Endothelial cell of umbilical vein (primary cell): ENCODE data around the gene EFNB3. TPM values are rescaled to one million over a fixed set of nuclear protein-coding genes. Genes with fewer than 3 reads are reported as not detected.

ENCODE experiments used
- BruUV-seq: library from RNA; stranded (reverse); fragments of 400-500 nt; replicated peaks from 2 replicates; lab custom pipeline; 2021; lab: Mats Ljungman, UMichigan
- CTCF ChIA-PET: fragments of 300-600, 350-600 bp; sonication (Branson Sonifier 250); formaldehyde crosslinking; loops from one replicate; lab custom pipeline; 2021; ENCODE audit warnings: antibody characterized with exemption, inconsistent platforms; lab: Charles Lee
- POLR2A ChIA-PET: fragments of 300-600, 350-600 bp; sonication (Branson Sonifier 250); formaldehyde crosslinking; loops from one replicate; lab custom pipeline; 2021; ENCODE audit warnings: antibody characterized with exemption, inconsistent platforms; lab: Charles Lee
- DNase-seq: peaks from one replicate; pipeline ENCODE4 v3.0.0-alpha.2; 2011; ENCODE audit warnings: low read depth, low spot score
- FAIRE-seq: peaks from 2 replicates; lab custom pipeline; 2011; peaks lifted over from hg19 to GRCh38; lab: Jason Lieb, UNC
- H2AFZ ChIP-seq: 2 replicates; pipeline ENCODE4 v1.6.0; 2012; ENCODE audit warnings: low read depth, low read length, control low read depth, inconsistent platforms
- H3K27ac ChIP-seq: 2 replicates; pipeline ENCODE4 v1.5.1; 2011; ENCODE audit warnings: low read depth, mild to moderate bottlenecking, control low read depth, low read length, moderate library complexity; ENCODE audit not compliant: insufficient read depth
- H3K27me3 ChIP-seq, 2 experiments: 2 replicates each; pipeline versions ENCODE4 v1.6.0 to v1.6.1; 2011; ENCODE audit warnings: low read length in 2 of 2, mixed read lengths in 1 of 2; ENCODE audit not compliant: control insufficient read depth in 2 of 2, insufficient read depth in 2 of 2
- H3K36me3 ChIP-seq, 2 experiments: 2 replicates in 1 of 2; 3 replicates in 1 of 2; pipeline ENCODE4 v1.5.1; 2011; ENCODE audit warnings: low read length in 2 of 2, mild to moderate bottlenecking in 1 of 2, moderate library complexity in 1 of 2; ENCODE audit not compliant: control insufficient read depth in 2 of 2, insufficient read depth in 2 of 2; ENCODE audit errors: extremely low read depth in 1 of 2
- H3K4me1 ChIP-seq: 3 replicates; pipeline ENCODE4 v1.5.1; 2011; ENCODE audit warnings: mild to moderate bottlenecking, low read length; ENCODE audit not compliant: control insufficient read depth, insufficient read depth; ENCODE audit errors: extremely low read depth
- H3K4me2 ChIP-seq: 2 replicates; pipeline ENCODE4 v1.6.1; 2011; ENCODE audit warnings: low read length, control low read depth, mixed read lengths; ENCODE audit not compliant: insufficient read depth
- H3K4me3 ChIP-seq, 3 experiments: fragments of 200-600 bp in 1 of 3; sonication (generic), shearing (Covaris generic) in 1 of 3; replicated peaks in 1 of 3; 2 replicates each; pipeline ENCODE4 v1.5.1; 2011 to 2016; ENCODE audit warnings: control low read depth in 3 of 3, low read length in 3 of 3, mild to moderate bottlenecking in 2 of 3, inconsistent platforms in 1 of 3, low read depth in 1 of 3, moderate library complexity in 1 of 3; ENCODE audit not compliant: insufficient read depth in 1 of 3
- H3K79me2 ChIP-seq: 2 replicates; pipeline ENCODE4 v1.6.0; 2012; ENCODE audit warnings: low read length, inconsistent platforms; ENCODE audit not compliant: control insufficient read depth, insufficient read depth
- H3K9ac ChIP-seq: replicated peaks from 2 replicates; pipeline ENCODE3; 2011; ENCODE audit warnings: low read length, control low read depth; ENCODE audit not compliant: insufficient read depth; ENCODE audit errors: extremely low read depth
- H3K9me1 ChIP-seq: replicated peaks from 3 replicates; pipeline ENCODE4 v1.6.0; 2011; ENCODE audit warnings: mild to moderate bottlenecking, low read length; ENCODE audit not compliant: control insufficient read depth, insufficient read depth; ENCODE audit errors: extremely low read depth
- H3K9me3 ChIP-seq: replicated peaks from 2 replicates; pipeline ENCODE4 v1.5.1; 2012; ENCODE audit warnings: low read length, inconsistent platforms; ENCODE audit not compliant: control insufficient read depth, insufficient read depth
- H4K20me1 ChIP-seq: replicated peaks from 2 replicates; pipeline ENCODE3; 2011; ENCODE audit warnings: mild to moderate bottlenecking, low read length; ENCODE audit not compliant: control insufficient read depth, insufficient read depth; ENCODE audit errors: extremely low read depth
- CTCF ChIP-seq, 2 donors: IDR thresholded peaks; 1 replicate in 1 of 2; 2 replicates in 1 of 2; pipeline ENCODE4 v1.5.1; 2011; ENCODE audit warnings: low read length in 2 of 2, mild to moderate bottlenecking in 2 of 2, moderate library complexity in 2 of 2, control low read depth in 1 of 2, inconsistent platforms in 1 of 2, low read depth in 1 of 2; ENCODE audit not compliant: insufficient read depth in 1 of 2; ENCODE audit errors: extremely low read depth in 1 of 2
- EZH2 ChIP-seq: IDR thresholded peaks from 2 replicates; pipeline ENCODE4 v1.6.1; 2012; ENCODE audit warnings: borderline replicate concordance, low read depth, mild to moderate bottlenecking, moderate library complexity, low read length, inconsistent platforms; ENCODE audit not compliant: severe bottlenecking
- FOS ChIP-seq: IDR thresholded peaks from 2 replicates; pipeline ENCODE4 v1.6.1; 2011; ENCODE audit warnings: mild to moderate bottlenecking, low read length, moderate library complexity, borderline replicate concordance; ENCODE audit not compliant: insufficient read depth
- JUN ChIP-seq: IDR thresholded peaks from 2 replicates; pipeline ENCODE4 v1.6.1; 2011; ENCODE audit warnings: borderline replicate concordance, low read depth; ENCODE audit not compliant: insufficient read length, insufficient read depth
- MYC ChIP-seq: IDR thresholded peaks from one replicate; pipeline ENCODE4 v1.6.1; 2011; ENCODE audit warnings: mild to moderate bottlenecking, low read depth, low read length
- POLR2A ChIP-seq: IDR thresholded peaks from 2 replicates; pipeline ENCODE4 v1.6.1; 2012; ENCODE audit warnings: low read depth, mild to moderate bottlenecking, control low read depth, low read length
- POLR2AphosphoS5 ChIP-seq: IDR thresholded peaks from 2 replicates; pipeline ENCODE4 v1.6.1; 2012; ENCODE audit warnings: low read depth, mild to moderate bottlenecking, control low read depth, low read length, moderate library complexity; ENCODE audit not compliant: insufficient read depth
- dilution Hi-C: fragments of 300-500 bp; cut with MboI; formaldehyde crosslinking; loops from one replicate; pipeline ENCODE4 v1.15.0; 2019; ENCODE audit warnings: low sequenced_read_pairs; ENCODE audit not compliant: extremely low pct_ligation_motif_present
- intact Hi-C: fragments of 100-400 bp; cut with micrococcal nuclease; formaldehyde crosslinking; loops from one replicate; pipeline ENCODE4 v1.10.0; 2022
- polyA plus RNA-seq, 4 experiments: library from polyadenylated mRNA; depleted of rRNA in 3 of 4; stranded (reverse) in 3 of 4; unstranded in 1 of 4; fragments of >200 nt; gene quantifications; 2 replicates each; pipeline versions ENCODE4 v1.2.1 to v1.2.3, GENCODE V29; 2011 to 2012; ENCODE audit warnings: missing spikeins in 1 of 4
- total RNA-seq: library from RNA; stranded (reverse); gene quantifications from 2 replicates; pipeline ENCODE4 v1.2.3, GENCODE V29; 2021

EFNB3 gene
- total and polyA plus RNA-seq, 2 donors (not counting 3 experiments of a cell fraction or from before 2014, with no cell fraction given) = 1.1 to 2.9 TPM

GRCh38 chr17:7732981-7733539, 28.1 kb downstream of the EFNB3 start:
- POLR2A ChIA-PET = no interaction called here
- CTCF ChIA-PET = interaction anchor here (0.7 kb wide), 2 partner anchors 128 to 437 kb away, joined by 3 to 4 read pairs; no protein-coding TSS in a partner anchor
- no peaks in the 10 kb centered on the region for H3K9me3 ChIP-seq
- H3K4me2 ChIP-seq = no peak overlapping the region
- no peak overlapping the region for H3K9ac ChIP-seq
- dilution Hi-C loops (no loop called here), intact Hi-C loops (no loop called here)
- TF ChIP-seq CTCF (IDR thresholded peaks at IDR 0.05; ENCODE audit: extremely low read depth in 1 of 2, insufficient read depth in 1 of 2, low read depth in 1 of 2, low read length in 2 of 2) = no peak
- TF ChIP-seq POLR2A = no peak
- no peak for TF ChIP-seq FOS
- TF ChIP-seq POLR2AphosphoS5 = no peak
- TF ChIP-seq EZH2 = no peak
- TF ChIP-seq JUN = no peak
- no peak for TF ChIP-seq MYC
- H3K4me3 ChIP-seq = no peak overlapping the region
- no peaks in the 10 kb centered on the region for H3K9me1 ChIP-seq
- FAIRE-seq = no peak
- H3K79me2 ChIP-seq = no peaks in the 10 kb centered on the region
- BruUV-seq = no TSS peak
- H3K4me1 ChIP-seq = no peaks in the 10 kb centered on the region
- no peak overlapping the region for H2AFZ ChIP-seq
- no peak overlapping the region for H3K27ac ChIP-seq
- no peaks in the 10 kb centered on the region for H4K20me1 ChIP-seq
- no peak for DNase-seq
- H3K27me3 ChIP-seq = peaks cover 2 to 10% of the 10 kb centered on the region in 2 experiments
- no peaks in the 10 kb centered on the region for H3K36me3 ChIP-seq
